ENCODE data around the gene ZC3H14.

ZC3H14 gene

GRCh38 chr14:88597601-88598000, 34.8 kb downstream of the ZC3H14 start:
- Histone ChIP-seq H3K4me3 (ENCODE audit: low read length in 2 of 2) (no peak overlapping the region), H3K4me1 (ENCODE audit: control insufficient read depth in 2 of 2, insufficient read depth in 1 of 2, low read depth in 1 of 2, low read length in 2 of 2) (no peaks in the 10 kb centered on the region), H3K9ac (ENCODE audit: low read depth, low read length, poor library complexity) (no peak overlapping the region), H2BK5ac (ENCODE audit: low read length) (no peak overlapping the region), H3K14ac (ENCODE audit: low read length) (no peak overlapping the region), H2BK15ac (ENCODE audit: low read length) (no peak overlapping the region), H3K23ac (ENCODE audit: low read depth, low read length, poor library complexity) (no peak overlapping the region), H3K27me3 (ENCODE audit: control insufficient read depth in 3 of 3, insufficient read depth in 3 of 3, low read depth in 1 of 3, low read length in 3 of 3) (no peaks in the 10 kb centered on the region), H4K91ac (ENCODE audit: low read depth, low read length, poor library complexity) (no peak overlapping the region), H3K4ac (ENCODE audit: low read length) (no peak overlapping the region), H2AFZ (ENCODE audit: low read length) (no peak overlapping the region), H4K8ac (ENCODE audit: low read depth, low read length) (no peak overlapping the region), H2AK5ac (ENCODE audit: low read depth, low read length) (no peak overlapping the region), H3K79me1 (ENCODE audit: low read depth, low read length) (no peaks in the 10 kb centered on the region), H3K27ac (replicated peaks; ENCODE audit: low read length) (no peak overlapping the region), H2BK120ac (ENCODE audit: low read depth, low read length) (no peak overlapping the region), H3K36me3 (replicated peaks in 1 of 2; ENCODE audit: control insufficient read depth in 2 of 2, insufficient read depth in 2 of 2, low read length in 2 of 2) (peaks cover 32 to 100% of the 10 kb centered on the region in 2 donors), H2BK12ac (ENCODE audit: low read length) (no peak overlapping the region), H3K4me2 (ENCODE audit: insufficient read depth, low read length, poor library complexity, severe bottlenecking) (no peak overlapping the region), H3K9me3 (replicated peaks in 1 of 2; ENCODE audit: control insufficient read depth in 2 of 2, insufficient read depth in 1 of 2, low read depth in 1 of 2, low read length in 2 of 2) (no peaks in the 10 kb centered on the region), H3K18ac (ENCODE audit: low read length) (no peak overlapping the region)
- no peak for DNase-seq (ENCODE audit: low spot score)
- WGBS, 2 donors (ENCODE audit: extremely low coverage in 2 of 2, insufficient read length in 2 of 2, insufficient replicate concordance in 1 of 2): no CpG with 5 or more reads among the region's 4 CpGs

DNA sequence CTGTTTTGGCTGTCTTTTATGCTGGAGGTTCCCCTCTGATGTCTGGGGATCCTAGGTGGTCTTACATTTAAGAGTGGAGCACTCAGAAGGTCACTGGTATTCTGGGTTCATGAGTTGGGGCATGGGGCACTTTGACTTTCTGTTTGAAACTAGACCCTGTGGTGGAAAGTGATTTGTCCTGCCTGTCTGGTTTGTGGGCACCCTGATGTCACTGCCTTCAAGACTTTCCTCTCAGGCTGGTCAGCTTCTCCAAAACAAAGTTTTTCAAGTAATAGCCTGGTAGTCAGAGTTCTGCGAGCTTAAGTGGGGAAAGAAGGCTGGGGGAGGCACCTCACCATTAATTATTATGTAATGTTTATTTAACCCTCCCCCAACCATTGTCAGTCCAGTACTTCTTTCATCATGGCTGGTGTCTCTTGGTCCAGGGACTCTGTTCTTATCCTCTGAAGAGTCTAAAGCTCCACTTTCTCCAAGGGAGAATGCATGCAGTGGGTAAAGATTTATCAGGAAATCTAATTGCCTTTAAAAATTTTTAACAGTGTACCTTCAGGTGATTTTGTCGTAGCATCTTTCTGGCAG, 35.3 kb downstream of the ZC3H14 start:
- Histone ChIP-seq H4K91ac (ENCODE audit: low read depth, low read length, poor library complexity) (no peak overlapping the region), H3K4me1 (ENCODE audit: control insufficient read depth in 2 of 2, insufficient read depth in 1 of 2, low read depth in 1 of 2, low read length in 2 of 2) (no peaks in the 10 kb centered on the region), H2BK15ac (ENCODE audit: low read length) (no peak overlapping the region), H3K9ac (ENCODE audit: low read depth, low read length, poor library complexity) (no peak overlapping the region), H2AFZ (ENCODE audit: low read length) (no peak overlapping the region), H3K14ac (ENCODE audit: low read length) (no peak overlapping the region), H3K23ac (ENCODE audit: low read depth, low read length, poor library complexity) (no peak overlapping the region), H3K4ac (ENCODE audit: low read length) (no peak overlapping the region), H3K79me1 (ENCODE audit: low read depth, low read length) (no peaks in the 10 kb centered on the region), H3K4me3 (ENCODE audit: low read length in 2 of 2) (no peak overlapping the region), H3K9me3 (replicated peaks in 1 of 2; ENCODE audit: control insufficient read depth in 2 of 2, insufficient read depth in 1 of 2, low read depth in 1 of 2, low read length in 2 of 2) (no peaks in the 10 kb centered on the region), H3K36me3 (replicated peaks in 1 of 2; ENCODE audit: control insufficient read depth in 2 of 2, insufficient read depth in 2 of 2, low read length in 2 of 2) (peaks cover 35 to 100% of the 10 kb centered on the region in 2 donors), H3K27ac (replicated peaks; ENCODE audit: low read length) (no peak overlapping the region), H4K8ac (ENCODE audit: low read depth, low read length) (no peak overlapping the region), H2BK120ac (ENCODE audit: low read depth, low read length) (no peak overlapping the region), H3K18ac (ENCODE audit: low read length) (no peak overlapping the region), H3K27me3 (ENCODE audit: control insufficient read depth in 3 of 3, insufficient read depth in 3 of 3, low read depth in 1 of 3, low read length in 3 of 3) (no peaks in the 10 kb centered on the region), H2BK5ac (ENCODE audit: low read length) (no peak overlapping the region), H3K4me2 (ENCODE audit: insufficient read depth, low read length, poor library complexity, severe bottlenecking) (no peak overlapping the region), H2AK5ac (ENCODE audit: low read depth, low read length) (no peak overlapping the region), H2BK12ac (ENCODE audit: low read length) (no peak overlapping the region)
- WGBS, 2 donors (ENCODE audit: extremely low coverage in 2 of 2, insufficient read length in 2 of 2, insufficient replicate concordance in 1 of 2): no CpG with 5 or more reads among the region's 2 CpGs
- DNase-seq (ENCODE audit: low spot score): no peak

DNA sequence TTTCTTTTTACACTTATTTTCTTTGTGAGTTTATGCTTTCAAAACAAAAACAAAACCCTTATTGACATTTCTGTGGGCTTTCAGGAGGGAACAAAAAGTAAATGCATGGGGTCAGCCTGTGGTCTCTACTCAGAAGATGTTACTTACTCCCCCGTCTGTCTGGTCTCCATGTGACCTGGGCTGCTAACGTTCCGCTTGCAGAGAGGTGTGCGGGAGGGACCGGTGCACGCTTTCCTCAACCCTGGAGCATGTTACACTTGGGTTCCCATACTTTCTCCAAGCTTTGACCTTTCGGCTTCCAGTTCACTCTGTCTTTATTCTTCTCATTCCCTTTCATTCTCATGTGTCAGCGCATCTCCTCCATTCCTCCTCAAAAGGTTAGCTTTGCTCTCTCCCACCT, 36.5 kb downstream of the ZC3H14 start:
- Histone ChIP-seq H3K36me3 (replicated peaks in 1 of 2; ENCODE audit: control insufficient read depth in 2 of 2, insufficient read depth in 2 of 2, low read length in 2 of 2) (peaks cover 35 to 100% of the 10 kb centered on the region in 2 donors), H2BK120ac (ENCODE audit: low read depth, low read length) (no peak overlapping the region), H3K9ac (ENCODE audit: low read depth, low read length, poor library complexity) (no peak overlapping the region), H3K9me3 (replicated peaks in 1 of 2; ENCODE audit: control insufficient read depth in 2 of 2, insufficient read depth in 1 of 2, low read depth in 1 of 2, low read length in 2 of 2) (no peaks in the 10 kb centered on the region), H3K23ac (ENCODE audit: low read depth, low read length, poor library complexity) (no peak overlapping the region), H2AFZ (ENCODE audit: low read length) (no peak overlapping the region), H3K14ac (ENCODE audit: low read length) (no peak overlapping the region), H3K4me3 (ENCODE audit: low read length in 2 of 2) (no peak overlapping the region), H2BK12ac (ENCODE audit: low read length) (no peak overlapping the region), H3K27ac (replicated peaks; ENCODE audit: low read length) (no peak overlapping the region), H3K4me2 (ENCODE audit: insufficient read depth, low read length, poor library complexity, severe bottlenecking) (no peak overlapping the region), H2BK15ac (ENCODE audit: low read length) (no peak overlapping the region), H4K91ac (ENCODE audit: low read depth, low read length, poor library complexity) (no peak overlapping the region), H4K8ac (ENCODE audit: low read depth, low read length) (no peak overlapping the region), H3K4me1 (ENCODE audit: control insufficient read depth in 2 of 2, insufficient read depth in 1 of 2, low read depth in 1 of 2, low read length in 2 of 2) (no peaks in the 10 kb centered on the region), H2BK5ac (ENCODE audit: low read length) (no peak overlapping the region), H3K79me1 (ENCODE audit: low read depth, low read length) (no peaks in the 10 kb centered on the region), H3K18ac (ENCODE audit: low read length) (no peak overlapping the region), H3K4ac (ENCODE audit: low read length) (no peak overlapping the region), H3K27me3 (ENCODE audit: control insufficient read depth in 3 of 3, insufficient read depth in 3 of 3, low read depth in 1 of 3, low read length in 3 of 3) (no peaks in the 10 kb centered on the region), H2AK5ac (ENCODE audit: low read depth, low read length) (no peak overlapping the region)
- no CpG with 5 or more reads among the region's 8 CpGs for WGBS, 2 donors (ENCODE audit: extremely low coverage in 2 of 2, insufficient read length in 2 of 2, insufficient replicate concordance in 1 of 2)
- DNase-seq (ENCODE audit: low spot score): no peak

DNA sequence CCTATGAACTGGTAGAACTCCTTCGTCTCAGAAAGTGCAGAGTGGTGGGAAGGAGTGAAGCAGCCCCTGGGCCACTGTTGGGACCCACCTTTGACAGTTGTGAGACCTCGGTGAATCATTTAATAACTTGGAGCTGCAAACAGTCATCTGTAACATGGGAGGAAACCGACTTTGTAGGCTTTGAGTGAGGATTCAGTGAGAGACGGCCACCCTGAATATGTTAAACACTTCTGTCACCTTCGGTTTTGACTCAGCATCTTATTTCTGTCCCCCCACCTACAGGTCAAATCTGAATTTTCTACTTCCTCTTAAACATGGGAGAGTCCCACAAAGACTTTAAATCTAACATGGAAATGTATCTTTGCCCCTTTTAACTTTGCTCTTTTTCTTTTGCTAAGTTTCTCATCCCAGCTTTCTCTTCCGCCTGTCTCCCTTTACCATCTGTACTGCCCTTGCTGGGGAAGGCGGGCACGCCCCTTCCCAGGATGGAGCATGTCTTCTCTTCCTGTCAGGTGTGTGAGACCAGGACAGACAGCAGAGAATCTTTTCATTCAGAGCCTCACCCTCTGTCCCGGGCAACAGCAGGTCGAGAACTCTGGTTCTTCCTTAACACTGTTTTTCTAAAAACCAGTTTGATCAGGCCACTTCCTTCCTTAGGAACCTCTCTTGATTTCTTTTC, 37.1 kb downstream of the ZC3H14 start:
- Histone ChIP-seq H2BK5ac (ENCODE audit: low read length) (no peak overlapping the region), H2BK12ac (ENCODE audit: low read length) (no peak overlapping the region), H3K4me3 (ENCODE audit: low read length in 2 of 2) (no peak overlapping the region), H3K27ac (replicated peaks; ENCODE audit: low read length) (no peak overlapping the region), H2AFZ (ENCODE audit: low read length) (no peak overlapping the region), H3K27me3 (ENCODE audit: control insufficient read depth in 3 of 3, insufficient read depth in 3 of 3, low read depth in 1 of 3, low read length in 3 of 3) (no peaks in the 10 kb centered on the region), H3K4me1 (ENCODE audit: control insufficient read depth in 2 of 2, insufficient read depth in 1 of 2, low read depth in 1 of 2, low read length in 2 of 2) (no peaks in the 10 kb centered on the region), H3K79me1 (ENCODE audit: low read depth, low read length) (no peaks in the 10 kb centered on the region), H4K91ac (ENCODE audit: low read depth, low read length, poor library complexity) (no peak overlapping the region), H2BK15ac (ENCODE audit: low read length) (no peak overlapping the region), H3K23ac (ENCODE audit: low read depth, low read length, poor library complexity) (no peak overlapping the region), H2BK120ac (ENCODE audit: low read depth, low read length) (no peak overlapping the region), H3K4ac (ENCODE audit: low read length) (no peak overlapping the region), H2AK5ac (ENCODE audit: low read depth, low read length) (no peak overlapping the region), H3K9me3 (replicated peaks in 1 of 2; ENCODE audit: control insufficient read depth in 2 of 2, insufficient read depth in 1 of 2, low read depth in 1 of 2, low read length in 2 of 2) (no peaks in the 10 kb centered on the region), H3K36me3 (replicated peaks in 1 of 2; ENCODE audit: control insufficient read depth in 2 of 2, insufficient read depth in 2 of 2, low read length in 2 of 2) (peaks cover 37 to 100% of the 10 kb centered on the region in 2 donors), H3K14ac (ENCODE audit: low read length) (no peak overlapping the region), H4K8ac (ENCODE audit: low read depth, low read length) (no peak overlapping the region), H3K9ac (ENCODE audit: low read depth, low read length, poor library complexity) (no peak overlapping the region), H3K18ac (ENCODE audit: low read length) (no peak overlapping the region), H3K4me2 (ENCODE audit: insufficient read depth, low read length, poor library complexity, severe bottlenecking) (no peak overlapping the region)
- no peak for DNase-seq (ENCODE audit: low spot score)
- WGBS, 2 donors (ENCODE audit: extremely low coverage in 2 of 2, insufficient read length in 2 of 2, insufficient replicate concordance in 1 of 2): no CpG with 5 or more reads among the region's 10 CpGs
